Hematopoietic multipotent progenitor cell treated with erythropoietin and hydrocortisone succinate and interleukin-3 and kit ligand, for 4 days (in vitro differentiated cells): Measurements from ENCODE around the gene POMT1.
"Not testable (repeated sequence)": the region's sequence is repeated elsewhere in the genome, so short reads cannot be mapped to it uniquely, and the experiment has no call there.

Experiments used
- DNase-seq: peaks from one replicate; pipeline ENCODE4 v3.0.0-alpha.2; 2015

Gene POMT1

DNA sequence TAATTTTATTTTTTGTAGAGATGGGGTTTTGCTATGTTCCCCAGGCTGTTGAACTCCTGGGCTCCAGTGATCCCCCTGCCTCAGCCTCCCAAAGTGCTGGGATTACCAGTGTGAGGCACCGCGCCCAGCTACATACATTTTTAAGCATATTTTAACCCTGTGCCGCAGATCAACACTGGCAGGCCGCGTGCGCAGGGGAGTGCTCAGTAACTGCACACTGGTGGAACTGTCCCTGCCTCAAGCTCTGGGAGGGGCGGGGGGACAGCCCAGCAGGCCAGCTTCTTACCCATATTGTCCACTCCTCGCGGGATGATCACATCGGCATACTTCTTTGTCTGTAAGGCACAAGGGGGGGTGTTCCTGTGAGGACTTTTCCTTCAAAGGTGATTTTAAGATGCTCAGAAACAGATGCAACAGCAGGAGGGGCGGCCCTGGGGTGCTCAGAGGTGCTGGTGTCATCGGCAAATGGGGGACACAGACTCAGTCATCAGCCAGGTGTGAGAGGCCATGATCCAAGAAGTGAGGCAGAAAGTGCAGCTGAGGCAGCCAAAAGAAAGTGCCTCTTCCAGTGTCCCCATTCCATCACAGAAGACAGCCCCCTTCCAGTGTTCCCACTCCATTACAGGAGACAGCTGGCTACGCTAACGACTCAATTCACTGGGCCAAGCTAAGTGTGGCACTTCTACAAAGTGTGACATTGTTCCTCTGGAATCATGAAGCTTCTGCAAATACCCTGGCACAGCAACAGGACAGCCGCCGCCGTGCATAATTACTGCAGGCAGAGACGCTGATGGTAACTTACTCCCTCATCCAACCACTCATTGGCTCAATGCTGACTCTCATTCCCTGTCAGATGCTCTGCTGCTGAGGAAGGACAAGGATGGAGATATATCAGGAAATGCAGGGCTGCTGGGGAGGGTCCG, 23.2 kb downstream of the POMT1 start:
- no peak for DNase-seq

- no peak for DNase-seq
These were observed 25.5 kb downstream of the POMT1 start for GRCh38 chr9:131528186-131528585.

DNA sequence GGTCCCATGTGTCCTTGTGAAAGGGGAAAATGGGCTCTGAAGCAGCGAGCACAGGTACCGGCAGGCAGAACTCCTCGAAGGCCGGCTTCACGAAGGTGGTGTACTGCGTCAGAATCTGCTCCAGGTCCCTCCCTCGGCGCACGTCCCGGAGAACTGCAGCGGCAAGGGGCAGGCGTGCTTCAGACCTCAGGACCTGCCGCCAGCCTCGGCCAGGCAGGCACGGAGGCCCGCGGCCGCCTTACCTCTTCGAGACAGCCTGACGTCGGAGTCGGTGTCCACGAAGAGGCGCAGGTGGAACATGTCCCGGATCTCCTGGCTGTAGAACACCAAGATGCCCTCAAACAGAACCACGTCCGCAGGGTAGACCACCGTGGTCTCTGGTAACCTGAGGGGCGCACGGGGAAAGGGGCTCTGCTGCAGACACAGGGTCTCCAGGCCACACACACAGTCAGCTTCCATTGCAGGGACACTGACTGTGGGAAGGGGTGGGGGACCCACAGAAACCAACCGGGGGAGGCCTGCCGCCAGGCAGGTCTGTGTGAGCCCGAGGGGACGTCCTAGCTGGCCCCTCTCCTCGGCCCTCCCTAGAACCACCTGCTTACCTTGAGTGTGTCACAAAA, 26.3 kb downstream of the POMT1 start:
- no peak for DNase-seq

- no peak for DNase-seq
These were observed 27.2 kb downstream of the POMT1 start for GRCh38 chr9:131529597-131530545.

DNA sequence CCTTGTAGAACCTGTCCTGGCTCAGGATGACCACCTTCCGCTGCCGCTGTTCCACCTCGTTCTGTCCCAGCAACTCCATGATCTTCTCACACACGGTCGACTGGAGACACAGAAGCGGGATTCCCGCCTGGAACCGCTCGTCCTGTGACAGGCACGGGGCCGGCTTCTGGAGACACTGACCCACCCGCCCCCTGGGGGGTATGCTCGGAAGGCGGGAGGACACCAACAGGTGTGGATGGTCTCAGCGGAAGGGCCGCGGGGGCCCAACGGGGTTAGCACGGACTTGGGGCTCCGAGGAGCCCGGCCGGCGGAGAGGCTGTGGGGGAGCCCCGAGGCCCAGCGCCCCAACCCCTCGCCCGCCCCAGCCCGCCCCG, 27.8 kb downstream of the POMT1 start:
- DNase-seq = peak; percentile 43

GRCh38 chr9:131530920-131531832, 28.5 kb downstream of the POMT1 start, which contains the start of gene UCK1:
TSS of gene UCK1 (minus strand) at chr9:131531263. CDS start at chr9:131531174, 89 bp downstream.
- peak; percentile 93 for DNase-seq

- peak; percentile 87 for DNase-seq
These were observed 32.1 kb downstream of the POMT1 start for GRCh38 chr9:131534721-131535237.

GRCh38 chr9:131537946-131538345, 35.2 kb downstream of the POMT1 start:
- no peak for DNase-seq

GRCh38 chr9:131539223-131539923, 36.7 kb downstream of the POMT1 start:
- no peak for DNase-seq

- no peak for DNase-seq
These were observed 40.4 kb downstream of the POMT1 start for GRCh38 chr9:131543141-131543540.

DNA sequence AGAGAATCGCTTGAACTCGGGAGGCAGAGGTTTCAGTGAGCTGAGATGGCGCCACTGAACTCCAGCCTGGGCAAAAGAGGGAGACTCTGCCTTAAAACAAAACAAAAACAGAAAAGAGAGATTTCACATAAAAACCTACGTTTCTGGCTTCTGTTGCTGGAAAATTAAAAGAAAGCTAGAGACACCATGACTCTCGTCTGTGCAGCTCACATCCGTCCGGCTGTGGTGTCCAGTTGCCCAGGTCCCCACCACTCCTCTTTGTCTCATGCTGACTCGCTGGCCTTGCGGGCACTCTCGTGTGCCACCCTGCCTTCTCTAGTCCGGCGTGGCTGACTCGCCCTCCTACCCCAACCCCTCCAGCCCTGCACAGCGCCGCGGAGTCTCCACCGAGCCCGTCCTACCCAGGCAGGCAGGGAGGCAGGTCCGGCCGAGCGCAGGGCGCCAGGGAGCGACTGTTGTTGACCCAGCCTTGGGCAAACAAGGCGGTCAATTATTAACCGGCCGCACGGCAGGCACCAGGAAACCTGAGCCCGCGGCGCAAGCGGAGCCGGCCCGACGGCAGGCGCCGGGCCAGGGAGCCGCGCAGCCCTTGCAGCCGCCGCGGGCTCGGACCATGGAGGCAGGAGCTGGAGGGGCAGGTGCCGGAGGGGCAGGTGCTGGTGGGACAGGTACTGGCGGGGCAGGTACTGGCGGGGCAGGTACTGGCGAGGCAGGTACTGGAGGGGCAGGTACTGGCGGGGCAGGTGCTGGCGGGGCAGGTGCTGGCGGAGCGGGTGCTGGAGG, 42.5 kb downstream of the POMT1 start, which contains the start of gene PRRT1B:
TSS of gene PRRT1B (plus strand) at position 521 of the 783 bp plus-strand sequence. CDS start at position 614, 93 bp downstream.
- no peak for DNase-seq

DNA sequence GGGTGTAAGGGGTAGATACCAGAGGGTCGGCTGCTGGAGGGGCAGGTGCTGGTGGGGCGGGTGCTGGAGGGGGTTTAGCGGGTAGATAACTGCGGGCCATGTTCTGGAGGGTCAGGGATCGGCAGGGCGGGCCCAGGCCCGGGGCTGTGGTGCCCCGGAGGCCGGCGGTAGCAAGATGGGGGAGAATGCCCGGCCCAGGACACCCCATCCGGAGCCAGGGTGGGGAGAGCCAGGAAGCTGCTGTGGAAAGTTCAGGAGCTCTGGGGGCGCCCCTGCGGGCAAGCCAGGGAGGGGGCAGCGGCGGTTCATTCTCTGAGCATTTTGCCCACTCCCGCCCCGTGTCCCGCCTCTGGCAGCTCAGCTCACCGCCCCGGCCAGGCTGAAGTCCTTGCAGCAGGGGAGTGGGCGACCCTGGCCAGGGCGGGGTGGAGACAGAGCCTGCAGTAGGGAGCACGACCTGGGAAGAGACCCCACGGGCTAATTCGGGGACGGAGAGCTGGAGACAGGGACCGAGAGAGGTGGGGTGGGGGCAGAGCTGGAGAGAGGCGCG, 43.1 kb downstream of the POMT1 start:
- no peak for DNase-seq

DNA sequence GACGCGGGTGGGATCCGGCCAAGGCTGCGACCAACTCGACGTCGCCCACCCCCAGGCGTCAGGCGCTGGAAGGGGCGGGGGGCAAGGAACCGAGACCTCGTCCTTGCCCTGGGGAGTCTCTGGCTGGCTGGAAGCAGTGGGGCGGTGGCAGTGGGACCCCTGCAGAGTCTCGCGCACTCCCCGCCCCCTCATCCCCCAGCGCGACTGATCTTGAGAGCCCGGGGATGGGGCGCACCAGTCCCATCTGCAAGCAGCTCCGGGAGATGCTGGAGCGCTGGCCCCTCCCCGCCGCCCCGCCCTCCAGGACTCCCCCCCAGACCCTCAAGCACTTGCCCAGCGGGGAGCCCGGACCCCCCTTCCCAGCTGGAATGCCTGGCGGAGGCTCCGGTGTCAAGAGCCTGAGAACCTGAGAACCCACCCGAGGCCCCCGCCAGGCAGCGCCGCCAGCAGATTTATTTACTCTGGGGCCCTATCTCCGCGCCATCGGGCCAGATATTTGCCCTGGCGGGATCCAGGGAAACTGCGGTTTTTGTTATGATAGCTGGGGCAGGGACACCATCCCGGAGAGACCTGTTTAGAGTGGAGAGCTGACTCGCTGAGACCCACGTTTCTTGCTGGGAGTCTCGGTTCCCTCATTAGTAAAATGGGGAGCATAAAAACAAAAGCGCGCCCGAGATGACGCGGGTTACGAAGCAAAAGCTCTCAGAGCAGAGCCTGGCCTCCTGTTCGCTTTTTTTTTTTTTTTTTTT, 43.8 kb downstream of the POMT1 start:
- no peak for DNase-seq

DNA sequence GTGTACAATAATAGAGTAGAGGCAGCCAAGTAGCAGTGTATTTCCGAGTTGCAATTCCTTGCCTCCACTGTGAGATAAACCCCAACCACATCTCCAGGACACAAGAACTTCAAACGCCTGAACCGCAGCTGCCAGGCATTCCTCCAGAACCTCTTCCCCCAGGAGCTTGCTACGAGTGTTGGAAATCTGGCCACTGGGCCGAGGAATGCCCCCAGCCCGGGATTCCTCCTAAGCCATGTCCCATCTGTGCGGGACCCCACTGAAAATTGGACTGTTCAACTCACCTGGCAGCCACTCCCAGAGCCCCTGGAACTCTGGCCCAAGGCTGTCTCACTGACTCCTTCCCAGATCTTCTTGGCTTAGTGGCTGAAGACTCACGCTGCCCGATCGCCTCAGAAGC, 46.5 kb downstream of the POMT1 start:
- DNase-seq = not testable (repeated sequence)

DNA sequence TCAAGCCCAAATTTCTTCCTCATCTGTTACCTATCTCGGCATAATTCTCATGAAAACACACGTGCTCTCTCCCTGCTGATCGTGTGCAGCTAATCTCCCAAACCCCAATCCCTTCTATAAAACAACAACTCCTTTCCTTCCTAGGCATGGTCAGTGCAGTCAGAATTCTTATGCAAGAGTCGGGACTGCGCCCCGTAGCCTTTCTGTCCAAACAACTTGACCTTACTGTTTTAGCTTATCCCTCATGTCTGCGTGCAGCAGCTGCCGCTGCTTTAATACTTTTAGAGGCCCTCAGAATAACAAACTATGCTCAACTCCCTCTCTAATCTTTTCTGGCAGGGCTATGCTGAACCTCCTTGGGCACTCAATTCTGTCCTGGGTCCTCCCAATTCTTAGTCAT, 47.7 kb downstream of the POMT1 start:
- not testable (repeated sequence) for DNase-seq

- DNase-seq = no peak
These were observed 49.3 kb downstream of the POMT1 start for GRCh38 chr9:131552030-131552429.

- DNase-seq = peak; percentile 38
These were observed 51.5 kb downstream of the POMT1 start for GRCh38 chr9:131554087-131554842.

GRCh38 chr9:131554843-131555351, 52.2 kb downstream of the POMT1 start:
- DNase-seq = peak; percentile 34
